ENCODE results near the gene SPINT4. TPM values are rescaled to one million over a fixed set of nuclear protein-coding genes. Genes with fewer than 3 reads are reported as not detected.

Gene SPINT4
- total and polyA plus RNA-seq, 11 donors, result not detected

GRCh38 chr20:45725134-45725533 lies 3.0 kb downstream of the SPINT4 start:
- Histone ChIP-seq H3K4me3 (no peak overlapping the region), H3K27me3 (peaks cover 0 to 8% (median 0%) of the 10 kb centered on the region in 9 donors), H3K36me3 (no peaks in the 10 kb centered on the region), H3K4me1 (no peaks in the 10 kb centered on the region), H3K9me3 (peaks cover 0 to 2% (median 0%) of the 10 kb centered on the region in 12 donors), H3K27ac (no peak overlapping the region)
- TF ChIP-seq POLR2A (IDR thresholded peaks at IDR 0.05) (no peak), CTCF (IDR thresholded peaks at IDR 0.05) (no peak)
- ATAC-seq, result no peak
- intact Hi-C loops (cut with DNase I), result no loop called here
- no peak for DNase-seq

GRCh38 chr20:45727044-45727443 lies 4.9 kb downstream of the SPINT4 start:
- intact Hi-C loops (cut with DNase I), result no loop called here
- H3K9me3 ChIP-seq, result peaks cover 0 to 20% (median 9%) of the 10 kb centered on the region in 12 donors
- no peak overlapping the region for H3K4me3 ChIP-seq
- no peak overlapping the region for H3K27ac ChIP-seq
- ATAC-seq (no peak), DNase-seq (no peak)
- TF ChIP-seq CTCF (IDR thresholded peaks at IDR 0.05), result no peak
- no peak for TF ChIP-seq POLR2A (IDR thresholded peaks at IDR 0.05)
- 47 to 54% (median 52%) methylated on average over 2 of the region's 2 CpGs for whole genome bisulfite sequencing, 4 donors
- peaks cover 0 to 8% (median 0%) of the 10 kb centered on the region in 9 donors for H3K27me3 ChIP-seq
- no peaks in the 10 kb centered on the region for H3K4me1 ChIP-seq
- no peaks in the 10 kb centered on the region for H3K36me3 ChIP-seq

GRCh38 chr20:45732199-45732598 lies 10.1 kb downstream of the SPINT4 start:
- no peak for DNase-seq
- intact Hi-C loops (cut with DNase I), result no loop called here
- no peak for ATAC-seq
- Histone ChIP-seq H3K9me3 (peaks cover 0 to 31% (median 18%) of the 10 kb centered on the region in 12 donors), H3K27me3 (peaks cover 0 to 4% (median 0%) of the 10 kb centered on the region in 9 donors), H3K36me3 (no peaks in the 10 kb centered on the region), H3K27ac (no peak overlapping the region), H3K4me3 (no peak overlapping the region), H3K4me1 (no peaks in the 10 kb centered on the region)
- TF ChIP-seq CTCF (IDR thresholded peaks at IDR 0.05) (no peak), POLR2A (IDR thresholded peaks at IDR 0.05) (no peak)

- Histone ChIP-seq H3K4me3 (no peak overlapping the region), H3K9me3 (peaks cover 0 to 24% (median 18%) of the 10 kb centered on the region in 12 donors), H3K4me1 (no peaks in the 10 kb centered on the region), H3K36me3 (no peaks in the 10 kb centered on the region), H3K27me3 (peaks cover 0 to 4% (median 0%) of the 10 kb centered on the region in 9 donors), H3K27ac (no peak overlapping the region)
- no peak for TF ChIP-seq POLR2A (IDR thresholded peaks at IDR 0.05)
- TF ChIP-seq CTCF (IDR thresholded peaks at IDR 0.05), result no peak
- no peak for ATAC-seq
- intact Hi-C loops (cut with DNase I), result no loop called here
- 71 to 85% (median 82%) methylated on average over 6 to 8 of the region's 8 CpGs for WGBS, 4 donors
- DNase-seq, result no peak
Observed at GRCh38 chr20:45735552-45735951, 13.4 kb downstream of the SPINT4 start.
